Endothelial cell of umbilical vein (primary cell): ENCODE measurements around the gene BCR. TPM values are rescaled to one million over a fixed set of nuclear protein-coding genes. Genes with fewer than 3 reads are reported as not detected.

Experiments
- BruUV-seq: library from RNA; stranded (reverse); fragments of 400-500 nt; replicated peaks from 2 replicates; lab custom pipeline; 2021; lab: Mats Ljungman, UMichigan
- CTCF ChIA-PET: fragments of 300-600, 350-600 bp; sonication (Branson Sonifier 250); formaldehyde crosslinking; loops from one replicate; lab custom pipeline; 2021; ENCODE audit warnings: antibody characterized with exemption, inconsistent platforms; lab: Charles Lee
- POLR2A ChIA-PET: fragments of 300-600, 350-600 bp; sonication (Branson Sonifier 250); formaldehyde crosslinking; loops from one replicate; lab custom pipeline; 2021; ENCODE audit warnings: antibody characterized with exemption, inconsistent platforms; lab: Charles Lee
- DNase-seq: peaks from one replicate; pipeline ENCODE4 v3.0.0-alpha.2; 2011; ENCODE audit warnings: low read depth, low spot score
- FAIRE-seq: peaks from 2 replicates; lab custom pipeline; 2011; peaks lifted over from hg19 to GRCh38; lab: Jason Lieb, UNC
- H2AFZ ChIP-seq: 2 replicates; pipeline ENCODE4 v1.6.0; 2012; ENCODE audit warnings: low read depth, low read length, control low read depth, inconsistent platforms
- H3K27ac ChIP-seq: 2 replicates; pipeline ENCODE4 v1.5.1; 2011; ENCODE audit warnings: low read depth, mild to moderate bottlenecking, control low read depth, low read length, moderate library complexity; ENCODE audit not compliant: insufficient read depth
- H3K27me3 ChIP-seq, 2 experiments: 2 replicates each; pipeline versions ENCODE4 v1.6.0 to v1.6.1; 2011; ENCODE audit warnings: low read length in 2 of 2, mixed read lengths in 1 of 2; ENCODE audit not compliant: control insufficient read depth in 2 of 2, insufficient read depth in 2 of 2
- H3K36me3 ChIP-seq, 2 experiments: 2 replicates in 1 of 2; 3 replicates in 1 of 2; pipeline ENCODE4 v1.5.1; 2011; ENCODE audit warnings: low read length in 2 of 2, mild to moderate bottlenecking in 1 of 2, moderate library complexity in 1 of 2; ENCODE audit not compliant: control insufficient read depth in 2 of 2, insufficient read depth in 2 of 2; ENCODE audit errors: extremely low read depth in 1 of 2
- H3K4me1 ChIP-seq: 3 replicates; pipeline ENCODE4 v1.5.1; 2011; ENCODE audit warnings: mild to moderate bottlenecking, low read length; ENCODE audit not compliant: control insufficient read depth, insufficient read depth; ENCODE audit errors: extremely low read depth
- H3K4me2 ChIP-seq: 2 replicates; pipeline ENCODE4 v1.6.1; 2011; ENCODE audit warnings: low read length, control low read depth, mixed read lengths; ENCODE audit not compliant: insufficient read depth
- H3K4me3 ChIP-seq, 3 experiments: fragments of 200-600 bp in 1 of 3; sonication (generic), shearing (Covaris generic) in 1 of 3; replicated peaks in 1 of 3; 2 replicates each; pipeline ENCODE4 v1.5.1; 2011 to 2016; ENCODE audit warnings: control low read depth in 3 of 3, low read length in 3 of 3, mild to moderate bottlenecking in 2 of 3, inconsistent platforms in 1 of 3, low read depth in 1 of 3, moderate library complexity in 1 of 3; ENCODE audit not compliant: insufficient read depth in 1 of 3
- H3K79me2 ChIP-seq: 2 replicates; pipeline ENCODE4 v1.6.0; 2012; ENCODE audit warnings: low read length, inconsistent platforms; ENCODE audit not compliant: control insufficient read depth, insufficient read depth
- H3K9ac ChIP-seq: replicated peaks from 2 replicates; pipeline ENCODE3; 2011; ENCODE audit warnings: low read length, control low read depth; ENCODE audit not compliant: insufficient read depth; ENCODE audit errors: extremely low read depth
- H3K9me1 ChIP-seq: replicated peaks from 3 replicates; pipeline ENCODE4 v1.6.0; 2011; ENCODE audit warnings: mild to moderate bottlenecking, low read length; ENCODE audit not compliant: control insufficient read depth, insufficient read depth; ENCODE audit errors: extremely low read depth
- H3K9me3 ChIP-seq: replicated peaks from 2 replicates; pipeline ENCODE4 v1.5.1; 2012; ENCODE audit warnings: low read length, inconsistent platforms; ENCODE audit not compliant: control insufficient read depth, insufficient read depth
- H4K20me1 ChIP-seq: replicated peaks from 2 replicates; pipeline ENCODE3; 2011; ENCODE audit warnings: mild to moderate bottlenecking, low read length; ENCODE audit not compliant: control insufficient read depth, insufficient read depth; ENCODE audit errors: extremely low read depth
- CTCF ChIP-seq, 2 donors: IDR thresholded peaks; 1 replicate in 1 of 2; 2 replicates in 1 of 2; pipeline ENCODE4 v1.5.1; 2011; ENCODE audit warnings: low read length in 2 of 2, mild to moderate bottlenecking in 2 of 2, moderate library complexity in 2 of 2, control low read depth in 1 of 2, inconsistent platforms in 1 of 2, low read depth in 1 of 2; ENCODE audit not compliant: insufficient read depth in 1 of 2; ENCODE audit errors: extremely low read depth in 1 of 2
- EZH2 ChIP-seq: IDR thresholded peaks from 2 replicates; pipeline ENCODE4 v1.6.1; 2012; ENCODE audit warnings: borderline replicate concordance, low read depth, mild to moderate bottlenecking, moderate library complexity, low read length, inconsistent platforms; ENCODE audit not compliant: severe bottlenecking
- FOS ChIP-seq: IDR thresholded peaks from 2 replicates; pipeline ENCODE4 v1.6.1; 2011; ENCODE audit warnings: mild to moderate bottlenecking, low read length, moderate library complexity, borderline replicate concordance; ENCODE audit not compliant: insufficient read depth
- GATA2 ChIP-seq: IDR thresholded peaks from 2 replicates; pipeline ENCODE4 v1.7.0; 2011; ENCODE audit warnings: low read depth, mild to moderate bottlenecking, moderate library complexity, mixed read lengths, low read length; ENCODE audit not compliant: insufficient read length, insufficient read depth
- JUN ChIP-seq: IDR thresholded peaks from 2 replicates; pipeline ENCODE4 v1.6.1; 2011; ENCODE audit warnings: borderline replicate concordance, low read depth; ENCODE audit not compliant: insufficient read length, insufficient read depth
- MYC ChIP-seq: IDR thresholded peaks from one replicate; pipeline ENCODE4 v1.6.1; 2011; ENCODE audit warnings: mild to moderate bottlenecking, low read depth, low read length
- POLR2A ChIP-seq: IDR thresholded peaks from 2 replicates; pipeline ENCODE4 v1.6.1; 2012; ENCODE audit warnings: low read depth, mild to moderate bottlenecking, control low read depth, low read length
- POLR2AphosphoS5 ChIP-seq: IDR thresholded peaks from 2 replicates; pipeline ENCODE4 v1.6.1; 2012; ENCODE audit warnings: low read depth, mild to moderate bottlenecking, control low read depth, low read length, moderate library complexity; ENCODE audit not compliant: insufficient read depth
- dilution Hi-C: fragments of 300-500 bp; cut with MboI; formaldehyde crosslinking; loops from one replicate; pipeline ENCODE4 v1.15.0; 2019; ENCODE audit warnings: low sequenced_read_pairs; ENCODE audit not compliant: extremely low pct_ligation_motif_present
- intact Hi-C: fragments of 100-400 bp; cut with micrococcal nuclease; formaldehyde crosslinking; loops from one replicate; pipeline ENCODE4 v1.10.0; 2022
- polyA plus RNA-seq, 4 experiments: library from polyadenylated mRNA; depleted of rRNA in 3 of 4; stranded (reverse) in 3 of 4; unstranded in 1 of 4; fragments of >200 nt; gene quantifications; 2 replicates each; pipeline versions ENCODE4 v1.2.1 to v1.2.3, GENCODE V29; 2011 to 2012; ENCODE audit warnings: missing spikeins in 1 of 4
- total RNA-seq: library from RNA; stranded (reverse); gene quantifications from 2 replicates; pipeline ENCODE4 v1.2.3, GENCODE V29; 2021

The BCR gene
- total and polyA plus RNA-seq, 2 donors (not counting 3 experiments of a cell fraction or from before 2014, with no cell fraction given): 129 to 141 TPM

DNA sequence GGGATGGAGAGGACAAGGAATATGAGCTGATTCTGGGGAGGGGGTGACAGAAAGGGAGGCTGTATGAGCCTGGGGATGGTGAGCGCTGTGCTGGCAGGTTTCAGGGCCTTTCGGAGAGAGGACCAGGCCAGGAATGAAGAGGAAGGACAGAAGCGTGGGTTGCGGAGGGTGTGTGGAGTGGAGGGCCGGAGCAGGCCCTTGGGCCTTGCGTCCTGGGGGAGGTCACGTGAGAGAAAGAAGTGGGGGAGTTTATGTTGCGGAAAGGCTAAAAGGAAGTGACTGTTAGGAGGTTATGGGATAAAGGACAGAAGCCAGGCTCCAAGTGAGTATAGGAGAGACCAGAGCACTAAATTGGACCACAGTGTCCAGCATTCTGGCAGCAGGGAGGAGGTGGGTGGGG lies 17.5 kb downstream of the BCR start:
- Histone ChIP-seq H3K4me2 (no peak overlapping the region), H3K27ac (no peak overlapping the region), H3K4me3 (no peak overlapping the region), H3K4me1 (peaks cover 28% of the 10 kb centered on the region), H3K9ac (no peak overlapping the region), H3K9me1 (no peaks in the 10 kb centered on the region), H4K20me1 (peaks cover 16% of the 10 kb centered on the region), H3K79me2 (peaks cover 95% of the 10 kb centered on the region), H2AFZ (no peak overlapping the region), H3K36me3 (peaks cover 0 to 3% of the 10 kb centered on the region in 2 experiments), H3K27me3 (no peaks in the 10 kb centered on the region), H3K9me3 (no peaks in the 10 kb centered on the region)
- DNase-seq (no peak), FAIRE-seq (no peak)
- TF ChIP-seq CTCF (IDR thresholded peaks at IDR 0.05; ENCODE audit: extremely low read depth in 1 of 2, insufficient read depth in 1 of 2, low read depth in 1 of 2, low read length in 2 of 2) (no peak), EZH2 (no peak), JUN (no peak), POLR2AphosphoS5 (no peak), MYC (no peak), FOS (no peak), GATA2 (no peak), POLR2A (no peak)
- CTCF ChIA-PET: interaction anchor here (1.3 to 1.6 kb wide), 2 partner anchors 14 to 84 kb away, joined by 4 read pairs; no protein-coding TSS in a partner anchor
- intact Hi-C loops: no loop called here
- POLR2A ChIA-PET: no interaction called here
- BruUV-seq: no TSS peak
- dilution Hi-C loops: no loop called here
